Measurements from ENCODE around the gene HRH3.

Gene HRH3

GRCh38 chr20:62246872-62247652 is 27.0 kb upstream of the HRH3 start:
- POLR2A ChIA-PET, result no interaction called here
- no peak for DNase-seq (ENCODE audit: extremely low spot score)
- CTCF ChIA-PET, result no interaction called here
- TF ChIP-seq FOXA1 (IDR thresholded peaks at IDR 0.05), result no peak
- TF ChIP-seq CTBP1 (IDR thresholded peaks at IDR 0.05; ENCODE audit: borderline replicate concordance), result no peak
- no peak for TF ChIP-seq TARDBP (IDR thresholded peaks at IDR 0.05)
- TF ChIP-seq ELF4 (IDR thresholded peaks at IDR 0.05), result no peak
- TF ChIP-seq FOXM1 (IDR thresholded peaks at IDR 0.05; ENCODE audit: borderline replicate concordance), result no peak
- no peak for TF ChIP-seq NFRKB (IDR thresholded peaks at IDR 0.05)
- no peak for TF ChIP-seq HDGF (IDR thresholded peaks at IDR 0.05; ENCODE audit: borderline replicate concordance)
- no peak for TF ChIP-seq SP1 (IDR thresholded peaks at IDR 0.05)
- no peak for TF ChIP-seq FOXK2 (IDR thresholded peaks at IDR 0.05)
- TF ChIP-seq ZNF384 (IDR thresholded peaks at IDR 0.05), result no peak
- TF ChIP-seq L3MBTL2 (conservative IDR thresholded peaks at IDR 0.05), result no peak
- TF ChIP-seq PKNOX1 (IDR thresholded peaks at IDR 0.05), result no peak
- TF ChIP-seq LEF1 (IDR thresholded peaks at IDR 0.05; ENCODE audit: borderline replicate concordance), result no peak
- TF ChIP-seq ARNT (IDR thresholded peaks at IDR 0.05), result no peak
- no peak for TF ChIP-seq SUZ12 (IDR thresholded peaks at IDR 0.05)

DNA sequence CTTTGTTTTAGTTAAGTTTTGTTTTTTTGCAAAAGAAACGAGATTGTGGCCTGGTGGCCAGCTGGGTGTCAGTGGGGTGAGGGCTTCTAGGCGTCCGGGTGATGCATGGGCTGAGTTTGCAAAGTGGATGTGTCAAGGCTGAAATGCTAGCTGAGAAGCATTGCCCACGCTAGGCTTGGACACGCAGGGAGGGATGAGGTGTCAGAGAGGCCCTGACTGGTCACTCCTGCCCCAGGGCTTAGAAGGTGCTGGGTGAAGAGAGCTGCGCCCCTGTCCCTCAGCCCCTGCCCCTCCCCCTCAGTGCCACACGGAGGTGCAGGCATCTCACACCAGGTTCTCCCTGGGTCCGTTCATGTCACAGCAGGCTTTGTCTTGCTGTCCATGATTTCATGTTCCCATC is 26.4 kb upstream of the HRH3 start:
- DNase-seq (ENCODE audit: extremely low spot score), result no peak
- CTCF ChIA-PET, result no interaction called here
- TF ChIP-seq NFRKB (IDR thresholded peaks at IDR 0.05) (no peak), HDGF (IDR thresholded peaks at IDR 0.05; ENCODE audit: borderline replicate concordance) (no peak), ELF4 (IDR thresholded peaks at IDR 0.05) (no peak), TARDBP (IDR thresholded peaks at IDR 0.05) (no peak), SP1 (IDR thresholded peaks at IDR 0.05) (no peak), SUZ12 (IDR thresholded peaks at IDR 0.05) (no peak), L3MBTL2 (conservative IDR thresholded peaks at IDR 0.05) (no peak), FOXA1 (IDR thresholded peaks at IDR 0.05) (no peak), ARNT (IDR thresholded peaks at IDR 0.05) (no peak), FOXM1 (IDR thresholded peaks at IDR 0.05; ENCODE audit: borderline replicate concordance) (no peak)
- POLR2A ChIA-PET, result no interaction called here

DNA sequence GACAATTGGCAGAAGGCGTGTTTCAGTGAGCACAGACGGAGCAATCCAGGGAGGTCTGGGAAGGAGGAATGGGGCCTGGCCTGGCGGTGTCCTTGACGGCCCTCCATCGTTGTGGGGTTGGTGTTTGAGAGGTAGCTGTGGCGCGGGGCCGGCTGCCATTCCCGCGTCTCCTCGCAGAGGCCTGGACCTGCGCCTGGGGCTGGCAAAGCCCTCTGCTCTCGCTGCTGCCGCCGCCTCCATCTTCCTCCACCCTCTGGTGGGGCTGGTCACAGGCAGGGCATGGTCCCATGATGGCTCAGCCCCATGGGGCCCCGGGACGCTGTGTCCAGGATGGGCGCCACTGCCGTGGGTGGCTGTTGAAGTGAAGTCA is 25.8 kb upstream of the HRH3 start:
- TF ChIP-seq FOXA1 (IDR thresholded peaks at IDR 0.05), result no peak
- no peak for TF ChIP-seq FOXK2 (IDR thresholded peaks at IDR 0.05)
- TF ChIP-seq TARDBP (IDR thresholded peaks at IDR 0.05), result no peak
- no peak for TF ChIP-seq HDGF (IDR thresholded peaks at IDR 0.05; ENCODE audit: borderline replicate concordance)
- no peak for TF ChIP-seq ZNF384 (IDR thresholded peaks at IDR 0.05)
- TF ChIP-seq BHLHE40 (IDR thresholded peaks at IDR 0.05; ENCODE audit: borderline replicate concordance), result no peak
- no peak for TF ChIP-seq ELF4 (IDR thresholded peaks at IDR 0.05)
- TF ChIP-seq PKNOX1 (IDR thresholded peaks at IDR 0.05), result no peak
- no peak for TF ChIP-seq CTBP1 (IDR thresholded peaks at IDR 0.05; ENCODE audit: borderline replicate concordance)
- TF ChIP-seq SP1 (IDR thresholded peaks at IDR 0.05), result no peak
- ChIA-PET CTCF (no interaction called here), POLR2A (no interaction called here)
- no peak for DNase-seq (ENCODE audit: extremely low spot score)

GRCh38 chr20:62244644-62245108 is 24.6 kb upstream of the HRH3 start:
- ChIA-PET CTCF (no interaction called here), POLR2A (no interaction called here)
- no peak for TF ChIP-seq FOXM1 (IDR thresholded peaks at IDR 0.05; ENCODE audit: borderline replicate concordance)
- TF ChIP-seq ZNF384 (IDR thresholded peaks at IDR 0.05), result no peak
- TF ChIP-seq FOXA1 (IDR thresholded peaks at IDR 0.05), result no peak
- TF ChIP-seq L3MBTL2 (conservative IDR thresholded peaks at IDR 0.05), result no peak
- TF ChIP-seq ARNT (IDR thresholded peaks at IDR 0.05), result no peak
- no peak for TF ChIP-seq PKNOX1 (IDR thresholded peaks at IDR 0.05)
- TF ChIP-seq LEF1 (IDR thresholded peaks at IDR 0.05; ENCODE audit: borderline replicate concordance), result no peak
- TF ChIP-seq FOXK2 (IDR thresholded peaks at IDR 0.05), result no peak
- TF ChIP-seq TARDBP (IDR thresholded peaks at IDR 0.05), result no peak
- no peak for TF ChIP-seq CTBP1 (IDR thresholded peaks at IDR 0.05; ENCODE audit: borderline replicate concordance)
- no peak for TF ChIP-seq SP1 (IDR thresholded peaks at IDR 0.05)
- TF ChIP-seq HDGF (IDR thresholded peaks at IDR 0.05; ENCODE audit: borderline replicate concordance), result no peak
- no peak for TF ChIP-seq NFRKB (IDR thresholded peaks at IDR 0.05)
- no peak for TF ChIP-seq BHLHE40 (IDR thresholded peaks at IDR 0.05; ENCODE audit: borderline replicate concordance)
- TF ChIP-seq SUZ12 (IDR thresholded peaks at IDR 0.05), result no peak
- TF ChIP-seq ELF4 (IDR thresholded peaks at IDR 0.05), result no peak
- DNase-seq (ENCODE audit: extremely low spot score), result no peak

DNA sequence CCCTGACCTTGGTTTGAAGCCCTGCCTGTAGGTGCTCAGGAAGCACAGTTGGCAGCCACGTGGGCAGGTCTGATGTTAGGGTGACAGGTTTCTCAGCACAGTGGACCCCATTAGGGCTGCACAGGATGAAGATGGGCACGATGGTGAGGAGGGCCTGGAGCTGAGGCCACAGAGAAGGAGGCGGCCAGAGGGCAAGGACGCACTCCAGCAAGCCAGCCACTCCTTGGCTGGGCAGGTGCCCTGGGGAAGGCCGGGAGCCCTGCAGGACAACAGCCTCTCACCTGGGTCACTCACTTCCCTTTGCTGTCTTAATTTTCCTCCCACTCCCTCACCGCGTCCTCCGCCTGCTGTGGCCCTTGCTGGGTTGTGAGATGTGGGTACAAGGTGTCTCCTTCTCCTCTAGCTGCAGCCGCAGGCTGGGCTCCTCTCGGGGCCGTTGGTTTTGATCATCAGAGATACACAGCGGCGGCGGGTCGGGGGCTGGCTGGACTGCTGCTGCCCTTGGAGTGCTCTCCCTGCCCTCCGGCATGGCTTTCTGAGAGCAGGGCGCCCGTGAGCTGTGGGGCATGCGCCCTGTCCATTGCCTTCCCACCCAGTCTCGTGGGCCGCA is 23.9 kb upstream of the HRH3 start:
- POLR2A ChIA-PET, result no interaction called here
- no peak for DNase-seq (ENCODE audit: extremely low spot score)
- TF ChIP-seq ZNF384 (IDR thresholded peaks at IDR 0.05), result no peak
- no peak for TF ChIP-seq SP1 (IDR thresholded peaks at IDR 0.05)
- CTCF ChIA-PET, result no interaction called here

GRCh38 chr20:62243106-62243505 is 23.0 kb upstream of the HRH3 start:
- ChIA-PET POLR2A (no interaction called here), CTCF (no interaction called here)
- no peak for DNase-seq (ENCODE audit: extremely low spot score)
- TF ChIP-seq HDGF (IDR thresholded peaks at IDR 0.05; ENCODE audit: borderline replicate concordance) (no peak), ELF4 (IDR thresholded peaks at IDR 0.05) (no peak), CTBP1 (IDR thresholded peaks at IDR 0.05; ENCODE audit: borderline replicate concordance) (no peak), LEF1 (IDR thresholded peaks at IDR 0.05; ENCODE audit: borderline replicate concordance) (no peak), BHLHE40 (IDR thresholded peaks at IDR 0.05; ENCODE audit: borderline replicate concordance) (no peak), NFRKB (IDR thresholded peaks at IDR 0.05) (no peak), SUZ12 (IDR thresholded peaks at IDR 0.05) (no peak), FOXA1 (IDR thresholded peaks at IDR 0.05) (no peak), ARNT (IDR thresholded peaks at IDR 0.05) (no peak)

All from HEK293T (cell line).